Islet precursor cell (in vitro differentiated cells): Measurements from ENCODE around the gene PFKFB1.

Experiments
- DNase-seq: peaks from one replicate; pipeline ENCODE4 v3.0.0-alpha.2; 2018

PFKFB1 gene

DNA sequence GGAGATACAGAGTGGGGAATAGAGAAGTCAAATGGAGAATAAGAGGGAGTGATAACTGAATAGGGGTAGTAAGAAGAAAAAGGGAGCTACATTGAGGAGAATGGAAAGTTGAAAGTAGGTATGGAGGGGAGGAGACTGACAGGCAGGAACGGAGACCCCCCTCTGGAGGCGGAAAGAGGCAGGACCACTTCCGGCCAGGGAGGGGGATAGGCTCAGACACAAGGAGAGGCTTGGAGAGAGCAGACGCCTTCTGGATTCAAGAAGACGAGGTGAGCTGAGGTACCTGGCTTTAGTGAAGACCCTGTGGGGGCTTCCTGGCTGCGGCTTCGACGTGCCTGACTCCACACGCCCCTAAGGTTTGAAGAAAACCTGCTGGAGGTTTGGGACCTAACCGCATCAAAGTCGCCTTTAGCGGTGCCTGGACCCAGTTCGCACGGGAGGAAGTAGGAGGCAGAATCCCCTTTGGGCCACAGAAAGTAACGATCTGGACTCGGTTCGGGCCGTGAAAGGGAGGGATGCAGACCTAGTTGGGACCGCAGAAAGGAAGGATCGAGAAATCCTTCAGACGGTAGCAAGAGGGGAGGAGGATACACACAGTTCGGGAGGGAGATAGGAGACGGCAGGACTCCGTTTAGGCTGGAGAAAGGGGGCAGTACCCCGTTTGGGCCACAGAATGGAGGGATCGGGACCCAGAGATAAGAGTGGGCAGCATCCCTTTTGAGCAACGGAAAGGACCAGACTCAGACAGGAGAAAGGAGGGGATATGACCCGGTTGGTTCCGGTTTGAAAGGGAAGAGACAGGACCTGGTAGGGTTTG is 73.2 kb downstream of the PFKFB1 start, which contains the start of gene TRO:
TSS of gene TRO (plus strand) at position 215 of the 817 bp plus-strand sequence. CDS start 1,423 bp downstream, outside the sequence.
- peak; percentile 69 for DNase-seq

DNA sequence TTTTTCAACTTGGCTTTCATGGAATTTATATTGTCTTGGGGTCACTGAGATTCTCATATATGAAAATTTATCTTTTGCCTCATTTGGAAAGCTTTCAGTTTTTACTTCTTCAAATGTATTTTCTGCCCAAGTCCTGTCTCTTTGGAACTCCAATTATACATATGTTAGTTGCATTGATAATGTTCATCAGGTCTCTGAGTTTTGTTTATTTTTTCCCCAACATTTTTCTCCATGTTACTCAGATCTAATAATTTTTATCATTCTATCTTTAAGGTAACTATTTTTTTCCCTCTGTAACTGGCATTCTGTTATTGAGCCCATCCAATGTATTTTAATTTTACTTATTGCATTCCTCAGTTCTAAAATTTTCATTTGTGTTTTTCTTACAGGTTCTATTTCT is 84.0 kb downstream of the PFKFB1 start:
- no peak for DNase-seq

DNA sequence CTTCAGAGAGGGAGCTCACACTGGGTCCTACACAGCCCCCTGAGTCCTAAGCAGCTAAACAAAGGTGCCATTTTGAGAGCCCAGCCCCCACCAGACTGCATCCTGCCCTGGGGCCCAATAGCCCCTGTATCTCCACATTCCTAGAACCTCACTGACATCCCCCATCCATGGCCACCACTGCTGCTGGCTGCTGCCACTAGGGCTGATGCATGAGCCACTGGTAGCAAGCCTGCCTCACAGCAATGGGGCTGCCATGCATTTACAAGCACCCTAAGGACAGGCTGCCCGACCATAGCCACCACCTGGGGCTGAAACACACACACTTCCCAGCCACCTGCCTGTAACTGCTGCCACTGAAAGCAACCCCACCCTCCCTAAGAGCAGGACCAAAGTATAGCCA is 99.8 kb downstream of the PFKFB1 start:
- no peak for DNase-seq

DNA sequence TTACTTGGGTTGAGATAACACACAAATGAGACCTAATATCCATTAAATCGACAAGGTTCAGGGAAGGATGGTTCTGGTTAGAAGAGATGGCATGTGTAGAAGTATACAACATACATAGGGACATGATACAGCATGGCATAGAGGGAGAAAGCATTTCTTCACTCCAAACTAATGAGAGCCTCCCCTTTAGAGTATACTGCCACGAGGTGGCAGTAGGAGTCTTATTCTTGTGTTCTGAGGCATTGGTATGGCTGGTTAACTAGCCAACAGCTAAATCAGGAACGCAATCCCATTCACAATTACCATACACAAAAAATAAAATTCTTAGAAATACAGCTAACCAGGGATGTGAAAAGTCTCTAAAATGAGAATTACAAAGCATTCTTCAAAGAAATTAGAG is 102.4 kb downstream of the PFKFB1 start:
- DNase-seq: no peak

DNA sequence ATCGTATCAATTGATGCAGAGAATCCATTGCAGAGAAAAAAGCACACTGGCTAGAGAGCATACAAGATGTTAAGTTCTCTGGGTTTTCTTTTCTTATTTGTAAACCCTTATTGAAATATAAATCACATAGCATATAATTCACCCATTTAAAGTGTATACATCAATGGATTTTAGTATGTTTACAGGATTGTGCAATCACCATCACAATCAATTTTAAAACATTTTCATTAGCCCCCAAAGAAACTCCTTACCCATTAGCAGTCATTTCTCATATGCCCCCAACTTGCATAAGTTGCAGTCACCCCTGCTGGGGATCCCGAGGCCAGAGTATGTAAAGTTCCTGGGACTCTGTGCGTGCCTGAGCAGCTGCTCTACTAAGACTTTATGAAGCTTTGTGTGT is 108.2 kb downstream of the PFKFB1 start:
- DNase-seq: no peak
